ENCODE measurements around the gene MTIF3. TPM values are rescaled to one million over a fixed set of nuclear protein-coding genes. Genes with fewer than 3 reads are reported as not detected.

Gene MTIF3
- total and polyA plus RNA-seq, 4 donors = 26.9 to 64.7 (median 46.6) TPM

DNA sequence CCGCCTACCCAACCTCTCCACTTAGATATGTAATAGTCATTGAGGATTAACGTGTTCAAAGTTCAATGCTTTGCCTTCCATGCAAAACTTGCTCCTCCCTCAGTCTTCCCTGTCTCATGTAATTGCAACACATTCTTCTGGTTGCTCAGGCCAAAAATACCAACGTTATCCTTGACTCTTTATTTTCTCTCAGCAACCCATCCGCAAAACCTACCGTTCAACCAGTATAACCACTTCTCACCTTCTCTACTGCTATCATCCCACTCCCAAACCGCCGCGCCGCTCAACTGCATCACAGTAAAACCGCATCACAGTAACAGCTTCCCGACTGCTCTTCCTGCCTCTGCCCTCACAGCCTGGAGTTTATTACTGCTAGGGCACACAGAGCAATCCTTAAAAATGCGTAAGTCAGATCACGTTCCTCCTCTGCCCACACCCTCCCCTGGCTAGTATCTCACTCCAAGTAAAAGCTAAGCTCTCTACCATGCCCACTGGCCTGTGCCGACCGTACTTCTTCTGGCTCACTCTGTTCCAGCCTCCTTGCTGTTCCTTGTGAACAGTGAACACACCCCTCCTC is 8.2 kb downstream of the MTIF3 start:
- Histone ChIP-seq H3K4me3 (no peak overlapping the region), H3K9me3 (ENCODE audit: control insufficient read depth in 4 of 4, insufficient read depth in 3 of 4, low read length in 3 of 4) (no peaks in the 10 kb centered on the region), H3K27me3 (ENCODE audit: control insufficient read depth in 3 of 3, insufficient read depth in 3 of 3, low read length in 2 of 3) (no peaks in the 10 kb centered on the region), H3K36me3 (ENCODE audit: control insufficient read depth in 4 of 4, insufficient read depth in 4 of 4, low read length in 4 of 4) (peaks cover 0 to 12% (median 8%) of the 10 kb centered on the region in 4 donors), H3K4me1 (ENCODE audit: control insufficient read depth in 5 of 5, insufficient read depth in 5 of 5, low read length in 5 of 5) (peaks cover 0 to 7% (median 0%) of the 10 kb centered on the region in 5 donors), H3K9ac (ENCODE audit: insufficient read depth in 1 of 2, low read length in 2 of 2) (no peak overlapping the region), H3K27ac (ENCODE audit: low read depth in 1 of 2, low read length in 1 of 2) (no peak overlapping the region)
- no peak for DNase-seq
- no peak for ATAC-seq (ENCODE audit: insufficient read depth, low FRiP score)
- 68 to 69% methylated on average over 15 of the region's 15 CpGs for WGBS, 2 donors
- no peak for TF ChIP-seq CTCF (IDR thresholded peaks at IDR 0.05; ENCODE audit: control extremely low read depth, extremely low read depth)

- no peak for TF ChIP-seq CTCF (IDR thresholded peaks at IDR 0.05; ENCODE audit: control extremely low read depth, extremely low read depth)
- 91 to 93% methylated on average over 1 of the region's 1 CpG for WGBS, 2 donors
- Histone ChIP-seq H3K27ac (ENCODE audit: low read depth in 1 of 2, low read length in 1 of 2) (no peak overlapping the region), H3K36me3 (ENCODE audit: control insufficient read depth in 4 of 4, insufficient read depth in 4 of 4, low read length in 4 of 4) (peaks cover 0 to 20% (median 13%) of the 10 kb centered on the region in 4 donors), H3K27me3 (ENCODE audit: control insufficient read depth in 3 of 3, insufficient read depth in 3 of 3, low read length in 2 of 3) (no peaks in the 10 kb centered on the region), H3K4me3 (no peak overlapping the region), H3K9ac (ENCODE audit: insufficient read depth in 1 of 2, low read length in 2 of 2) (no peak overlapping the region), H3K4me1 (ENCODE audit: control insufficient read depth in 5 of 5, insufficient read depth in 5 of 5, low read length in 5 of 5) (peaks cover 0 to 7% (median 0%) of the 10 kb centered on the region in 5 donors), H3K9me3 (ENCODE audit: control insufficient read depth in 4 of 4, insufficient read depth in 3 of 4, low read length in 3 of 4) (no peaks in the 10 kb centered on the region)
- DNase-seq (no peak), ATAC-seq (ENCODE audit: insufficient read depth, low FRiP score) (no peak)
Observed at GRCh38 chr13:27440408-27440807, 10.0 kb downstream of the MTIF3 start.

GRCh38 chr13:27437126-27437525 is 13.2 kb downstream of the MTIF3 start:
- DNase-seq (no peak), ATAC-seq (ENCODE audit: insufficient read depth, low FRiP score) (no peak)
- Histone ChIP-seq H3K9ac (ENCODE audit: insufficient read depth in 1 of 2, low read length in 2 of 2) (no peak overlapping the region), H3K4me3 (no peak overlapping the region), H3K36me3 (ENCODE audit: control insufficient read depth in 4 of 4, insufficient read depth in 4 of 4, low read length in 4 of 4) (peaks cover 14 to 41% (median 29%) of the 10 kb centered on the region in 4 donors), H3K9me3 (ENCODE audit: control insufficient read depth in 4 of 4, insufficient read depth in 3 of 4, low read length in 3 of 4) (no peaks in the 10 kb centered on the region), H3K27me3 (ENCODE audit: control insufficient read depth in 3 of 3, insufficient read depth in 3 of 3, low read length in 2 of 3) (no peaks in the 10 kb centered on the region), H3K27ac (ENCODE audit: low read depth in 1 of 2, low read length in 1 of 2) (no peak overlapping the region), H3K4me1 (ENCODE audit: control insufficient read depth in 5 of 5, insufficient read depth in 5 of 5, low read length in 5 of 5) (peaks cover 0 to 3% (median 0%) of the 10 kb centered on the region in 5 donors)
- WGBS, 2 donors = 96 to 100% methylated on average over 2 of the region's 2 CpGs
- TF ChIP-seq CTCF (IDR thresholded peaks at IDR 0.05; ENCODE audit: control extremely low read depth, extremely low read depth) = no peak
